Peyer's patch (tissue), 4 donors: ENCODE data around the gene PPM1J.

Experiments
- POLR2A ChIP-seq, 2 donors: fragments of 450-650 bp; IDR thresholded peaks; one replicate each; pipeline ENCODE4 v1.5.1; 2017; ENCODE audit warnings: antibody characterized with exemption in 2 of 2, mild to moderate bottlenecking in 2 of 2, moderate library complexity in 2 of 2
- TF ChIP-seq, protein P1 (sequence below), 6 experiments: fragments of 450-650 bp in 4 of 6; fragments of 200-600 bp in 2 of 6; sonication (generic) in 1 of 6; IDR thresholded peaks; one replicate each; pipeline ENCODE4 v1.5.1; 2017 to 2019; ENCODE audit warnings: antibody characterized with exemption in 6 of 6, mild to moderate bottlenecking in 3 of 6, moderate library complexity in 1 of 6

GRCh38 chr1:112675728-112676381 is 39.3 kb downstream of the PPM1J start:
- TF ChIP-seq, protein P1, sequence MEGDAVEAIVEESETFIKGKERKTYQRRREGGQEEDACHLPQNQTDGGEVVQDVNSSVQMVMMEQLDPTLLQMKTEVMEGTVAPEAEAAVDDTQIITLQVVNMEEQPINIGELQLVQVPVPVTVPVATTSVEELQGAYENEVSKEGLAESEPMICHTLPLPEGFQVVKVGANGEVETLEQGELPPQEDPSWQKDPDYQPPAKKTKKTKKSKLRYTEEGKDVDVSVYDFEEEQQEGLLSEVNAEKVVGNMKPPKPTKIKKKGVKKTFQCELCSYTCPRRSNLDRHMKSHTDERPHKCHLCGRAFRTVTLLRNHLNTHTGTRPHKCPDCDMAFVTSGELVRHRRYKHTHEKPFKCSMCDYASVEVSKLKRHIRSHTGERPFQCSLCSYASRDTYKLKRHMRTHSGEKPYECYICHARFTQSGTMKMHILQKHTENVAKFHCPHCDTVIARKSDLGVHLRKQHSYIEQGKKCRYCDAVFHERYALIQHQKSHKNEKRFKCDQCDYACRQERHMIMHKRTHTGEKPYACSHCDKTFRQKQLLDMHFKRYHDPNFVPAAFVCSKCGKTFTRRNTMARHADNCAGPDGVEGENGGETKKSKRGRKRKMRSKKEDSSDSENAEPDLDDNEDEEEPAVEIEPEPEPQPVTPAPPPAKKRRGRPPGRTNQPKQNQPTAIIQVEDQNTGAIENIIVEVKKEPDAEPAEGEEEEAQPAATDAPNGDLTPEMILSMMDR (IDR thresholded peaks at IDR 0.05) = no peak
- no peak for TF ChIP-seq POLR2A (IDR thresholded peaks at IDR 0.05)
